Measurements from ENCODE around the gene KRR1.

KRR1 gene

DNA sequence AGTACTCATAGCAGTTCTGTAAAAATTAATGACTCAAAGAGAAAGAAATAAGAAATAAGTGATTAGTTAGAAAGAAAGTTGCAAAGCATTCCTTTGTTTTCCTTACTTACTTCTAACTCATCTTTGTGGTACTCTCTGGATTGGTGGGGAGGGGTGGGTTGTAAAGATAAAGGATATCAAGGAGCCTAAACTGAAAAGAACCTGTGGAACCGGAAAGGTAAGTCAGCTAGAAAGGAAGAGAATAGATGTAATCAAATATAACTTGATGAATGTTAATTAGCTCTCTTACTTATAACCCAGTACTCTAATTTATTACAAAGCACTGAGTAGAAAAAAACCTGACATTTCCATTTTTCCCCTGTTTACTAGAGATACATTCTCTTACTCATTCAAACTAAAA, 37.5 kb upstream of the KRR1 start:
- no peak overlapping the region for H3K9ac ChIP-seq (ENCODE audit: low read depth, low read length)
- WGBS, result 100% methylated on average over 1 of the region's 1 CpG
- H3K9me3 ChIP-seq (ENCODE audit: insufficient read depth, low read depth, low read length), result no peaks in the 10 kb centered on the region
- H3K4me1 ChIP-seq (ENCODE audit: insufficient read depth, low read length), result peaks cover 29% of the 10 kb centered on the region
- H3K27ac ChIP-seq (ENCODE audit: low read depth, low read length), result no peak overlapping the region
- H3K36me3 ChIP-seq (ENCODE audit: insufficient read depth, low read length), result no peaks in the 10 kb centered on the region
- no peaks in the 10 kb centered on the region for H3K27me3 ChIP-seq (ENCODE audit: insufficient read depth, low read length)
- no peak overlapping the region for H3K4me3 ChIP-seq (ENCODE audit: low read length)

DNA sequence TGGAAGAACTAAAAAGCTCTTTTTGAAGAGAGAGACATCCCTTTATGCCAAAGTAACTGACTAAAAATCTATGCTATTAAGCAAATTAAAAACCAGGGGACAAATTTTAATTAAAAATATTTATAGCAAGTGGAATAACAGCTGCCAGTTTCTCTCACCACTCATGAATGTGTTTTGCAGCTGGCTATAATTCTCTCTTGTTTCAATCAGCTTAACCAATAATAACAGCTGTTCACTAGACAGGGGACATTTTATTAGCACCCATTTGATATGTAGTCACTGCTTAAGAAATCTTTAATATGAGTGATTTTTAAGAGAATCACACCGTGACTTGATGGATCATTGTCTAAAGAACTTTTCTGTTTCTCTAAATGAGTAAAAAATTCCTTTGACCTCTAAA, 34.2 kb upstream of the KRR1 start:
- WGBS, result no CpG with 5 or more reads among the region's 1 CpG
- no peak overlapping the region for H3K9ac ChIP-seq (ENCODE audit: low read depth, low read length)
- H3K4me3 ChIP-seq (ENCODE audit: low read length), result no peak overlapping the region
- H3K36me3 ChIP-seq (ENCODE audit: insufficient read depth, low read length), result no peaks in the 10 kb centered on the region
- no peak overlapping the region for H3K27ac ChIP-seq (ENCODE audit: low read depth, low read length)
- no peaks in the 10 kb centered on the region for H3K9me3 ChIP-seq (ENCODE audit: insufficient read depth, low read depth, low read length)
- peaks cover 20% of the 10 kb centered on the region; the same call in 1 of the 2 replicates for H3K4me1 ChIP-seq (ENCODE audit: insufficient read depth, low read length)
- H3K27me3 ChIP-seq (ENCODE audit: insufficient read depth, low read length), result no peaks in the 10 kb centered on the region

DNA sequence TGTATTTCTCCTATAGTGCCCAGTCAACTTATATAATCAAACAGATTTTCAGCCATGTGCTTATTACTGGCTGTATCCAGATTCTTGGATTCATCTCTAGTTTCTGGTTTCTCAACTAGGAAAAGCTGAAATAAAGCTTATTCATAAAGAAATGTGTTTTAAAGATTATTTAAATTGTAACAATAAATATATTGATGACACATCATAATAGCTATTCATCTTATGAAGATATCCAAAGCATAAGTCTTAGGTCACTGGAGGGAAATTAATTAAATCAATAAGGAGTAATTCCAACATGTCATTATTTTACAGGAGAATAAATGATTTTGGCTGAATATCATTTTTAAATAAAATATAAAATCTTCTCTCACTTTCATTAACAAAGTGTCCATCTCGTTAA, 32.1 kb upstream of the KRR1 start:
- 89% methylated on average over 1 of the region's 1 CpG for WGBS
- Histone ChIP-seq H3K9ac (ENCODE audit: low read depth, low read length) (no peak overlapping the region), H3K4me1 (ENCODE audit: insufficient read depth, low read length) (peaks cover 10% of the 10 kb centered on the region; the same call in 1 of the 2 replicates), H3K36me3 (ENCODE audit: insufficient read depth, low read length) (no peaks in the 10 kb centered on the region), H3K9me3 (ENCODE audit: insufficient read depth, low read depth, low read length) (no peaks in the 10 kb centered on the region), H3K27ac (ENCODE audit: low read depth, low read length) (no peak overlapping the region), H3K27me3 (ENCODE audit: insufficient read depth, low read length) (no peaks in the 10 kb centered on the region), H3K4me3 (ENCODE audit: low read length) (no peak overlapping the region)

DNA sequence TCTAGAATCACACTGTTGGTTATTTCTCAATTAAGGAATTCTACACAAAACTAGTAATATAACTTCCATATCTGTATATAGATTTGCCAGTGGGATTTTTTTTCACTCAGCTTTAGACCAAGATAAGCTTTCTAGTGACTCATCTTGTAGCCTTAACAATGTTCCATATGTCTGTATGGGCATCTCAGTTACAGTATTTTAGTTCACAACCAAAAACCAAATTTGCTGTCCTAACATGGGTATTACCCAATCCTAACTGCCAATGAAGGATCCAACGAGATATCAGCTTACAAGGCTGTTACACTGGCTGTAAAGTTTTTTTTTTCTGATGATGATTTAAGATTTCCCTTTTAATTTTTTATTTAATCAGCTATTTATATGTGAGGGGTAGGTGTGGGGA, 31.5 kb upstream of the KRR1 start:
- Histone ChIP-seq H3K9ac (ENCODE audit: low read depth, low read length) (no peak overlapping the region), H3K27ac (ENCODE audit: low read depth, low read length) (no peak overlapping the region), H3K9me3 (ENCODE audit: insufficient read depth, low read depth, low read length) (no peaks in the 10 kb centered on the region), H3K4me1 (ENCODE audit: insufficient read depth, low read length) (peaks cover 5% of the 10 kb centered on the region; the same call in 1 of the 2 replicates), H3K36me3 (ENCODE audit: insufficient read depth, low read length) (no peaks in the 10 kb centered on the region), H3K27me3 (ENCODE audit: insufficient read depth, low read length) (no peaks in the 10 kb centered on the region), H3K4me3 (ENCODE audit: low read length) (no peak overlapping the region)
- WGBS, result 100% methylated on average over 1 of the region's 1 CpG

DNA sequence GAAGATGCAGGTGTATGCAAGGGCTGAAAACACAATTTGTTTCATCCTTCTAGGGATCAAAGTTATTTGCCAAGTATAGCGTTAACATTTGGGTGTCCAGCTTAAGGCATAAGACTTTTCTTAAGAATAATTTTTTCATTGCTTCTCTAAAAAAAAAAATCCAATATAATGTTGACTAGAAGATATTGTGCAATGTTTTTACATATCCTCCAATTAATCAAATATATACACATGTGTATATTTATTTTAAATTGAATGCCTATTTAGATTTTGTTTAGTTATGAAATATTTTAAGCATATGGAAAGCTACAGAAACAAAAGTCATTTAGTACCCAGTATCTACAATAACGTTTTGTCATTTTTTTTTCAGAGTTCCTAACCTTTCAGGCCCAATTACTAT, 28.5 kb upstream of the KRR1 start:
- Histone ChIP-seq H3K9ac (ENCODE audit: low read depth, low read length) (no peak overlapping the region), H3K9me3 (ENCODE audit: insufficient read depth, low read depth, low read length) (no peaks in the 10 kb centered on the region), H3K4me1 (ENCODE audit: insufficient read depth, low read length) (no peaks in the 10 kb centered on the region), H3K27me3 (ENCODE audit: insufficient read depth, low read length) (no peaks in the 10 kb centered on the region), H3K27ac (ENCODE audit: low read depth, low read length) (no peak overlapping the region), H3K4me3 (ENCODE audit: low read length) (no peak overlapping the region), H3K36me3 (ENCODE audit: insufficient read depth, low read length) (no peaks in the 10 kb centered on the region)
- 100% methylated on average over 1 of the region's 2 CpGs for WGBS

DNA sequence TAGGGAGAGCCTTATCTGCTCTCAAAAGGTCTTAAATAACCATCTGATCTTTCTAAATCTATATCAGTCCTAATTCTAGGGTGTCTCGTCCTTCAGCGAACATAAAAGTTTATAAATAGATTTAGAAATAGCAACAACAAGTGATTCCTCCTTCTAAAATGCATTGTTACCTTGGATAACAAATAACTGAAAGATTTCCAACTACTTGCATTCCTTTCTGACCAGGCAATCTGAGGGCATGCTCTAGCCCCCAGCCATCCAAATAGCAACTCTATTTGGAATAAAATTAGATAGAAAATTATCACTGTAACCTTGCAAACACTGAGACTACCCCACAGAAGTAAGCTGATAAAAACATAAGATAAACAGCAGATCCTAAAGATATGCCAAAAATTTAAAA, 21.8 kb upstream of the KRR1 start:
- Histone ChIP-seq H3K4me3 (ENCODE audit: low read length) (no peak overlapping the region), H3K27ac (ENCODE audit: low read depth, low read length) (no peak overlapping the region), H3K27me3 (ENCODE audit: insufficient read depth, low read length) (no peaks in the 10 kb centered on the region), H3K4me1 (ENCODE audit: insufficient read depth, low read length) (no peaks in the 10 kb centered on the region), H3K9me3 (ENCODE audit: insufficient read depth, low read depth, low read length) (no peaks in the 10 kb centered on the region), H3K36me3 (ENCODE audit: insufficient read depth, low read length) (no peaks in the 10 kb centered on the region), H3K9ac (ENCODE audit: low read depth, low read length) (no peak overlapping the region)
- WGBS, result no CpG with 5 or more reads among the region's 2 CpGs

DNA sequence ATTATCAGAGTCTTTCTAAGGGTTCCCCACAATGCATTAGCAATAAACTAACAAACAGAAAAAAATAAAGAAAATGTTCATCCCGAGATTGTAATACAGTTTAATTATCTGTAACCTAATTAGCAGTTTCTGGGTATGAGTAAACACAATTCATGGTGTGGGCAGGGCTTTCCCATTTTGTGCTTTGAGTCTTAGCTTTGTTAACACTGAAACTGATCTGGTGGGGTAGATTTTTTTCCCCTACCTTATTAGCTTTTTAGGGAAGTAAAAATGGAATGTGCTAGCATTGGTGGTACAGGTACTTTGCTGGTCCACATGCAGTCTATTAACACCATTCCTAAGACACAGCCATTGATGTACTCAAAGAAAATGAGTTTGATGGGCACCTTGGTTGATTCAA, 18.4 kb upstream of the KRR1 start:
- WGBS, result no CpG with 5 or more reads among the region's 1 CpG
- Histone ChIP-seq H3K36me3 (ENCODE audit: insufficient read depth, low read length) (no peaks in the 10 kb centered on the region), H3K9ac (ENCODE audit: low read depth, low read length) (no peak overlapping the region), H3K27ac (ENCODE audit: low read depth, low read length) (no peak overlapping the region), H3K4me1 (ENCODE audit: insufficient read depth, low read length) (peaks cover 4% of the 10 kb centered on the region; the same call in 1 of the 2 replicates), H3K9me3 (ENCODE audit: insufficient read depth, low read depth, low read length) (no peaks in the 10 kb centered on the region), H3K27me3 (ENCODE audit: insufficient read depth, low read length) (no peaks in the 10 kb centered on the region), H3K4me3 (ENCODE audit: low read length) (no peak overlapping the region)

DNA sequence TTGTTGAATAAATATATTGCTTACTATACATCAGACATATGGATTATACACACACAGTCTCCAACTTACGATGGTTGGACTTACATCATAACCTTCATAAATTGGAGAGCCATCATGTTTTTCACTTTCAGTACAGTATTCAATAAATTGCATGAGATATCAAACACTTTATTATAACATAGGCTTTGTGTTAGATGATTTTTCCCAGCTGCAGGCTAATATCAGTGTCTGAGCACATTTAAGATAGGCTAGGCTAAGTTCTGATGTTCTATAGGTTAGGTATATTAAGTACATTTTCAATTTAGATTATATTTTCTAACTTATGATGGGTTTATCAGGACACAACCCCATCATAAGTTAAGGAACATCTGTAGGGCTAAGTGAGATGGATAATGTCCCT, 17.9 kb upstream of the KRR1 start:
- H3K27ac ChIP-seq (ENCODE audit: low read depth, low read length), result no peak overlapping the region
- 100% methylated on average over 1 of the region's 1 CpG for WGBS
- peaks cover 4% of the 10 kb centered on the region; the same call in 1 of the 2 replicates for H3K4me1 ChIP-seq (ENCODE audit: insufficient read depth, low read length)
- H3K9ac ChIP-seq (ENCODE audit: low read depth, low read length), result no peak overlapping the region
- H3K36me3 ChIP-seq (ENCODE audit: insufficient read depth, low read length), result no peaks in the 10 kb centered on the region
- H3K9me3 ChIP-seq (ENCODE audit: insufficient read depth, low read depth, low read length), result no peaks in the 10 kb centered on the region
- no peaks in the 10 kb centered on the region for H3K27me3 ChIP-seq (ENCODE audit: insufficient read depth, low read length)
- H3K4me3 ChIP-seq (ENCODE audit: low read length), result no peak overlapping the region

DNA sequence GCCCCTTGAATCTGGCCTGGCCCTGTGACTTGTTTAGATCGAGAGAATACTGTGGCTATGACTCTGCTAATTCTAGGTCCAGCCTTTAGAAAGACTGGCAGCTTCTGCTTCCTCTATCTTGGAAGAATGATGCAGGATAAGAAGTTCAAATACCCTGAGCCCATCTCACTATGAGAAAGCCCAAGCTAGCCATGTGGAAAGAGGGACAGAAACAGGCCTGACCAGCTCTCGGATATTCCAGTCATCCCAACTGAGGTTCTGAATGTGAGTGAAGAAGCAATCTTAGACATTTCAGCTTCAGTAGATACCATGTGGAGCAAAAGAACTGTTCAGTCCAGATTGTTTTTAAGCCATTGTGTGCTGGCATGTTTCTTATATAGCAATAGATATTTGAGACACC, 17.3 kb upstream of the KRR1 start:
- Histone ChIP-seq H3K9ac (ENCODE audit: low read depth, low read length) (no peak overlapping the region), H3K27me3 (ENCODE audit: insufficient read depth, low read length) (no peaks in the 10 kb centered on the region), H3K9me3 (ENCODE audit: insufficient read depth, low read depth, low read length) (no peaks in the 10 kb centered on the region), H3K4me1 (ENCODE audit: insufficient read depth, low read length) (peaks cover 4% of the 10 kb centered on the region; the same call in 1 of the 2 replicates), H3K27ac (ENCODE audit: low read depth, low read length) (no peak overlapping the region), H3K4me3 (ENCODE audit: low read length) (no peak overlapping the region), H3K36me3 (ENCODE audit: insufficient read depth, low read length) (no peaks in the 10 kb centered on the region)
- WGBS, result 89% methylated on average over 2 of the region's 2 CpGs

DNA sequence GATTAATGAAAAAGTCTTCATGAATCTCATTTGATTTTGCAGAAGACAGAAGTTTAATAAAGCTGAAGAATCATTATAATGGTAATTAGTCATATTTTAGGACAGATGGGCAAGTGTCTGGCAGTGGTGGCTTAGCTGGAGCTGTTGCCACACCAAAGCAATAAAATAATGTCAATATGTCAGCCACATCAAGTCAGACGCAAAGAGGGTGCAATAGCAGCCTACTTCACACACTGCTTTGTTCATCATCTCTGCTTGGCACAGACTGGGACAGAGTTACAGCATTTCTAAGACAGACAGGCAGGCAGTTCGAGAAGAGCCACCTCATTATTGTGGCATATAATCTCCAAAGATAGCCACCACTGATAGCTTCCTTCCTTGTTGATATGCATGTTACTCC, 16.9 kb upstream of the KRR1 start:
- WGBS, result 83% methylated on average over 2 of the region's 2 CpGs
- Histone ChIP-seq H3K9ac (ENCODE audit: low read depth, low read length) (no peak overlapping the region), H3K36me3 (ENCODE audit: insufficient read depth, low read length) (no peaks in the 10 kb centered on the region), H3K4me1 (ENCODE audit: insufficient read depth, low read length) (peaks cover 4% of the 10 kb centered on the region; the same call in 1 of the 2 replicates), H3K9me3 (ENCODE audit: insufficient read depth, low read depth, low read length) (peaks cover 2% of the 10 kb centered on the region; the same call in 1 of the 2 replicates), H3K27ac (ENCODE audit: low read depth, low read length) (no peak overlapping the region), H3K4me3 (ENCODE audit: low read length) (no peak overlapping the region), H3K27me3 (ENCODE audit: insufficient read depth, low read length) (no peaks in the 10 kb centered on the region)

DNA sequence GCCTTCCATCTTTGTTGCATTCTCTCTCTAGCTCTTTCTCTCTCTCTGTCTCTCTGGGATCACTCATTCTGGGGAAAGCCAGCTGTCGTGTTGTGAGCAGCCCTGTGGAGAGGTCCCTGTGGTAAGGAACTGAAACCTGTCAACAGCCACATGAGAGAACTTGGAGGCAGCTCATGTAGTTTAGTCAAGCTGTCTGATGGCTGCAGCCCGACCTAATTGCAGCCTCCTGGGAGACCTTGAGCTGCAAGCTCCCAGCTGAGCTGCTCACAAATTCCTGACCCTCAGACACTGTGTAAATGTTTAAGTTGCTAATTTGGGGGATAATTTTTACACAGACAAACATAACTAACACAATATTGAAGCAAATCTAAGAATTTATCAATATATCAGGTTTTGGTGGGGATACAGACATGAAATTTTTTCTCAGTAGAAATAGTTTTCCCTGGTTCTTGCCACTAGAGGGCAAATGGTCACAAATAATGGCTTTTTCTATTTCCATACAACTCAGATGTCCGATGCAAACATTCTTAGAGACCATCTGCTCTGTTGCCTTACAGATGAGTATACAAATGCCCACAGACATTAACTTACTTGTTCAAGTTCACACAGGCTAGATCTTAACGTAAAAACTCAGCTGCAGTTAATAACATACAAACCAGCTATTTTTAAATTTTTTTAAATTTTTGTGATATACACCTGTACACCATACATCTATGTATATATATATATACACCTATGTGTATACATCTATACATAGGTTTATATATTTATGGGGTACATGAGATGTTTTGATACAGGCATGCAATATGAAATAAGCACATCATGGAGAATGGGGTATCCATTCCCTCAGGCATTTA, 15.5 kb upstream of the KRR1 start:
- Histone ChIP-seq H3K4me1 (ENCODE audit: insufficient read depth, low read length) (peaks cover 4% of the 10 kb centered on the region; the same call in 1 of the 2 replicates), H3K36me3 (ENCODE audit: insufficient read depth, low read length) (no peaks in the 10 kb centered on the region), H3K27ac (ENCODE audit: low read depth, low read length) (0 out of 2 replicates have a peak overlapping the region, but pooled peaks have one; percentile 36), H3K9me3 (ENCODE audit: insufficient read depth, low read depth, low read length) (peaks cover 3% of the 10 kb centered on the region; the same call in 1 of the 2 replicates), H3K4me3 (ENCODE audit: low read length) (no peak overlapping the region), H3K27me3 (ENCODE audit: insufficient read depth, low read length) (no peaks in the 10 kb centered on the region), H3K9ac (ENCODE audit: low read depth, low read length) (no peak overlapping the region)
- 44% methylated on average over 4 of the region's 4 CpGs for WGBS
